Mesothelial cell of epicardium (in vitro differentiated cells): Measurements from ENCODE around the gene ACTL10. TPM values are rescaled to one million over a fixed set of nuclear protein-coding genes. Genes with fewer than 3 reads are reported as not detected.
A peak's percentile ranks its signal among the peaks of the same experiment; 100 is the strongest.

Source experiments
- DNase-seq, 2 experiments: peaks; one replicate each; pipeline ENCODE4 v3.0.0; 2021; ENCODE audit warnings: low spot score in 2 of 2; ENCODE audit not compliant: unreplicated experiment in 2 of 2
- H3K27ac Mint-ChIP-seq: 2 replicates; pipeline ENCODE4 v1.8.0; 2021; ENCODE audit warnings: mixed read lengths
- H3K27me3 Mint-ChIP-seq: 2 replicates; pipeline ENCODE4 v1.8.0; 2021; ENCODE audit warnings: low read depth, mixed read lengths
- H3K36me3 Mint-ChIP-seq: 2 replicates; pipeline ENCODE4 v1.8.0; 2021; ENCODE audit warnings: mixed read lengths
- H3K4me1 Mint-ChIP-seq: 2 replicates; pipeline ENCODE4 v1.8.0; 2021; ENCODE audit warnings: mixed read lengths
- H3K4me3 Mint-ChIP-seq: 2 replicates; pipeline ENCODE4 v1.8.0; 2021; ENCODE audit warnings: mild to moderate bottlenecking, moderate library complexity, mixed read lengths
- H3K9me3 Mint-ChIP-seq: 2 replicates; pipeline ENCODE4 v1.8.0; 2021; ENCODE audit warnings: mixed read lengths
- CTCF ChIP-seq: fragments of 200-600 bp; sonication (generic); IDR thresholded peaks from one replicate; pipeline ENCODE4 v1.5.0; 2021; ENCODE audit warnings: antibody characterized with exemption; ENCODE audit not compliant: unreplicated experiment
- total RNA-seq: library from RNA; stranded (reverse); gene quantifications from 3 replicates; pipeline ENCODE4 v1.2.1, GENCODE V29; 2021

ACTL10 gene
- total RNA-seq, 1 donor from 2014 or later: 0.63 TPM

DNA sequence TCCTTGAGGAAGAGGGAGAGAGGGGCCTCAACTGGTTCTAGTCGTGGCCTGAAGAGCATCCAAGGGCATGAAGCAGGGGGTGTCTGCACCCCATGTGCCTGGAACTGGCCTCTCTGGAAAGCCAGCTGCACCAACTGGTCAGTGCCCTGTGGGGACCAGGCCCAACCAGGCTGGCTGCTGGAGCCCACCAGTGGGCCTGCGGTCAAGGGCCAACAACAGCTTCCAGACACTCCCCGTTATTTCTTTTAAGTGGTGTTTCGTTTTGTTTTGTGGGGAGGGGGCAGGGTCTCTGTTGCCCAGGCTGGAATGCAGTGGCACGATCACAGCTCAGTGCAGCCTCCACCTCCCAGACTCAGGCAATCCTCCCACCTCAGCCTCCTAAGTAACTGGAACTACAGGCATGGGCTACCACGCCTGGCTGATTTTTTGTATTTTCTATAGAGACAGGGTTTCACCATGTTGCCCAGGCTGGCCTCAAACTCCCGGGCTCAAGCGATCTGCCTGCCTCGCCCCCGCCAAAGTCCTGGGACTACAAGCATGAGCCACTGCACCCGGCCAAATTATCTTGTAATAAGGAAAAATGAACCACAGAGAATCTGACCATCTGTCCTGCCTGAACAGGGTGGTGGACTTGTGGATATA lies 16.5 kb upstream of the ACTL10 start:
- no peak for TF ChIP-seq CTCF
- no peak for DNase-seq
- no peak overlapping the region for H3K4me3 Mint-ChIP-seq

DNA sequence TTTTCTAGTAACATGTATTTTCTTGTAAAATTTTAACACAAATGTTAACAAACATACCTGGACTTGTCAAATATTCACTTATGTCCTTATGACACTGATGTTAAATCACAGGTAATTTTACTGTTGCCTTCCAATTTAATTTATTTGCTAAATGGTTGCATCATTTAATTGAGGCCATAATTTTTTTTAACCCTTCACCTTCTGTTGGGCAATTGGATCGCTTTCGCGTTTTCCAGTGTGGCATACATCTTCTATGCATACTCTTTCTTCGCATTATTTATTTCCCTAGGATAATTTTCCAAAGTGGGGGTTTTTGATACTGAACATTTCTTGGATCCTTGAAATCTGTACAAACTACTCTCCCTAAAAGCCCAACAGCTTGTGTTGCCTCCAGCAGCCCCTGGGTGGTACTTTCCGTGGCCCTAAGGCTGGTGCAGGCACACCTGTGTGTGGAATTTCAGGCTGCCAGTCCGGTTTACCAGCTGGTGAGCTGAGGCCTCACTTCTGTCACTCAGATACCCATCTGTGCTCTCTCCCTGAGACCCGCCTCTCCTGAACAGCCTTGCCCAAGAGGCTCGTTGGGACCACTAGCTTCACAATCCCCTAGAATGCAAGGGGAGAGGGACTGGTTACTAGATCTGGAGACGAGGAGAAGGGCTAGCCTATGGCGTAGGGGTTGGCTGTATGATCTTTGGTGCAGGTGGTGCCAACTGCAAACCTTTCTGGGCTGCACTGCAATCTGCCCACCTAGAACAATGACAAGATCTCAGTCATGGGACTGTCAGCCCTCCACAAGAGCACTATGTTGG lies 15.8 kb upstream of the ACTL10 start:
- H3K36me3 Mint-ChIP-seq: peaks cover 6% of the 10 kb centered on the region
- no peak for TF ChIP-seq CTCF
- peak overlapping the region; percentile 94 for H3K27ac Mint-ChIP-seq
- H3K4me3 Mint-ChIP-seq: peak overlapping the region; percentile 20
- H3K9me3 Mint-ChIP-seq: no peaks in the 10 kb centered on the region
- H3K27me3 Mint-ChIP-seq: no peaks in the 10 kb centered on the region
- no peak for DNase-seq
- peaks cover 74% of the 10 kb centered on the region for H3K4me1 Mint-ChIP-seq

More for the DNA sequence above, 16.5 kb upstream of the ACTL10 start:
- Mint-ChIP-seq H3K9me3 (no peaks in the 10 kb centered on the region), H3K4me1 (peaks cover 72% of the 10 kb centered on the region), H3K27me3 (no peaks in the 10 kb centered on the region), H3K27ac (peak overlapping the region; percentile 82), H3K36me3 (peaks cover 13% of the 10 kb centered on the region)

DNA sequence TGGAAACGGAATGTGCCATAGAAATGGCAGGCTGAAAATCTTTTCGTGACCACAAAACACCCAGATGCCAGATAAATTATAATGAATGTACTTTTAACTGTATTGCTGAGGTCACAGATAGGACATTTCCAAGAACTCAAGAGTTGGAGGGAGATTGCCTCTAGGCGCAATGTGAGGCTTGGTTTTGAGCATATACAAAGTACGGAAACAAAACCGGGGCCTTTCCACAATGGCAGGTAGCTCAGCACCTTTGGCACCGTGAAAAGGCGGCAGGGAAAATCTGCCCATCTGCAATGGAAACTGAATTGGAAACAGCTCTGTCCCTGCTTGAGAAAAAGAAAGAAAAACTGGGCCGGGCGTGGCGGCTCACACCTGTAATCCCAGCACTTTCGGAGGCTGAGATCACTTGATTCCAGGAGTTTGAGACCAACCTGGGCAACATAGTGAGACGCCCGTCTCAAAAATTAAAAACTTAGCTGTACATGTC lies 15.1 kb upstream of the ACTL10 start:
- DNase-seq: no peak
- peak overlapping the region; percentile 20 for H3K4me3 Mint-ChIP-seq

DNA sequence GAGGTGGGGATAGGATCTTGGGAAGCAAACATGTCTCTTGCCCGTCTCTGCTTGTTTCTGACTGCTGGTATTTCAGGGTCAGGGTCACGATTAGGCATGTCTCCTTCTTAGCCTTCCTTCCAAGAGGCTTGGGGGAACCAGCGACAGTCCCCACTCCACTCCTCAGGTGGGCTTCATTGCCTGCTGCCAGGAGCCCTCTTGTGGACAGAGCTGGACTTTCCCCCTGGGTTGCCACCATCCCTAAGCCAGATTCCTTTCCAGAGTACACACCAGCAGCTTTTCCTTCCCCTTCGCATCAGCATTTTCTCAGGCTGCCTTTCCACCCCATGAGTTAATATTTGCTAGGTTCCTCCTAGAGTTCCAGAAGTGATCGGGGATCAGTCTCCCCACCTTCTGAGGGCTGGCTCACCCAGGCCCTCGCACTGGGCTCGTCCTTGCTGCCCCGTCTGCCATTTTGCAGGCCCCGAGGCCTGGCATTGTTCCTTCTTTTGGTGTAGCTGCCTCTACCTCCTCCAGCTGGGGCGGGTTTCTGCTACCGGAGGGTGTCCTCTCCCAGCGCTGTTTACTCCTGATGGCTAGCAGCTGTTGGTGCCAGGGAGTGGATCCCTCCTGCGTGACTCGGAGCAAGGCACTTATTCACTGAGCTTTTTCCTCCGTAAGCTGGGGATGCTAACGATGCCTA lies 13.4 kb upstream of the ACTL10 start:
- no peaks in the 10 kb centered on the region for H3K27me3 Mint-ChIP-seq
- peaks cover 67% of the 10 kb centered on the region for H3K4me1 Mint-ChIP-seq
- H3K9me3 Mint-ChIP-seq: no peaks in the 10 kb centered on the region
- no peak overlapping the region for H3K4me3 Mint-ChIP-seq
- peak in 1 of 2 experiments; percentile 80 for DNase-seq
- H3K27ac Mint-ChIP-seq: peak overlapping the region; percentile 80
- peak; percentile 68 for TF ChIP-seq CTCF
- no peaks in the 10 kb centered on the region for H3K36me3 Mint-ChIP-seq

More for the DNA sequence above, 15.1 kb upstream of the ACTL10 start:
- Mint-ChIP-seq H3K27ac (peak overlapping the region; percentile 94), H3K27me3 (no peaks in the 10 kb centered on the region), H3K9me3 (no peaks in the 10 kb centered on the region), H3K4me1 (peaks cover 74% of the 10 kb centered on the region), H3K36me3 (peaks cover 4% of the 10 kb centered on the region)
- no peak for TF ChIP-seq CTCF

- peak overlapping the region; percentile 80 for H3K27ac Mint-ChIP-seq
Measured at GRCh38 chr20:33653900-33654596, 12.7 kb upstream of the ACTL10 start.

More at GRCh38 chr20:33653900-33654596, 12.7 kb upstream of the ACTL10 start:
- no peak for DNase-seq
- Mint-ChIP-seq H3K9me3 (no peaks in the 10 kb centered on the region), H3K4me3 (no peak overlapping the region), H3K4me1 (peaks cover 60% of the 10 kb centered on the region), H3K36me3 (peaks cover under 1% of the 10 kb centered on the region), H3K27me3 (no peaks in the 10 kb centered on the region)
- no peak for TF ChIP-seq CTCF
